Tibial nerve (tissue), 4 donors: ENCODE results near the gene NOSTRIN.

Experiments used
- CTCF ChIP-seq, 5 experiments: fragments of 200-600 bp in 3 of 5; fragments of 450-650 bp in 2 of 5; sonication (generic) in 3 of 5; IDR thresholded peaks; one replicate each; pipeline ENCODE4 v1.5.1; 2016 to 2019; ENCODE audit warnings: antibody characterized with exemption in 5 of 5, mild to moderate bottlenecking in 3 of 5, moderate library complexity in 2 of 5
- EP300 ChIP-seq, 2 donors: sonication (generic); formaldehyde crosslinking; IDR thresholded peaks; one replicate each; pipeline ENCODE4 v1.6.1; 2017; ENCODE audit warnings: antibody characterized with exemption in 2 of 2, mild to moderate bottlenecking in 1 of 2
- POLR2A ChIP-seq, 2 donors: fragments of 450-650 bp; IDR thresholded peaks; one replicate each; pipeline ENCODE4 v1.6.1; 2017; ENCODE audit warnings: antibody characterized with exemption in 2 of 2, mild to moderate bottlenecking in 2 of 2, moderate library complexity in 2 of 2

GRCh38 chr2:168767258-168767657, 35.2 kb upstream of the NOSTRIN start:
- no peak for TF ChIP-seq CTCF (IDR thresholded peaks at IDR 0.05)
- TF ChIP-seq EP300 (IDR thresholded peaks at IDR 0.05): no peak
- no peak for TF ChIP-seq POLR2A (IDR thresholded peaks at IDR 0.05)
